Measurements from ENCODE around the gene STK32B.

Gene STK32B

DNA sequence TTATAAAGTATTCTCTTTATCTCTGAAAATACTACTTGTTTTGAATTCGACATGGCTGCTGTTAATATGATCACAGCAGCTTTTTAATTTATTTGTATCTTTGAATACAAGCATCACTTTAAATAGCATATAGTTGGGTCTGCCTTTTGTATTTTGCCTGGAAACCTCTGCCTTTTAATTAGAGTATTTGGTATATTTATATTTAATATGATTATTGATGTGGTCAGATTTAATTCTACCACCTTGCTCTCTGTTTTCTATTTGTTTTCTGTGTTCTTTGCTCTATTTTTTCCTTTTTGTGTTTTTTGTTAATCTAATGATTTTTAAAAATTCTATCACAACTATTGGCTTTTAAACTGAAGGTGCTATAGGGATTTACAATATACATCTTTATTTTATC, 21.7 kb downstream of the STK32B start:
- DNase-seq, result no peak

DNA sequence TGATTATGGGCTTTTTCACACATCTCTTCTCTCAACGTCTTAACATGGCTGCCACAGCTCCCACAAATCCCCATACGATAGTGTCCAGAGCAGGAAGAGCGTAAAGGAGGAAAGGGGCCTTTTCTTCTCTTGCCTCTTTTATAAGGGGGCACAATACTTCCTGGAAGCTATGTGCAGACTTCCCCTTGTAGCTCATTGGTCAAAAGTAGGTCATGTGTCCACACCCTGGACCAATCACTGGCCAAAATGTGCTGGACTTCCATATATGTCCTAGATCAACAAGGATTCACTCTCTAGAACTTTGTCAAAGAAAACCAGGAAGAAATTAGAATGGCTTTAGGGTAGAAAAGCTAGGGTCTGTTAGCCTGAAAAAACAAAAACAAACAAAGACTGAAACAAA, 26.7 kb downstream of the STK32B start:
- no peak for DNase-seq

DNA sequence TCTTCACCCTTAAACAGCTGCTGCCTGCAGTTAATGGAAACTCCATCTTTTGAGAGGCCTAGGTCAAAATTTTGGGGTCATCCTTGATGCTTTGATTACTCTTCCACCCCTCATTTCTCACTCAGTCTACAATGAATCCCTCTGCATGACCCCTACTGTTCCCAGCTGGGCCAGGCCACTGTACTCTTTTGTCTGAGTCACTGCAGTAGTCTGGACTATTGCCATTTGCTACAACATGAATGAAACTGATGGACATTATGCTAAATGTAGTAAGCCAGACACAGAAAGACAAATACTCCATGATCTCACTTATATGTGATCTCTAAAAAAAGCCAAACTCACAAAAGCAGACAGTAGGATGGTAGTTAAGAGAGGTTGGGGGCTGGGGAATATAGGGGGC, 28.3 kb downstream of the STK32B start:
- DNase-seq, result no peak

DNA sequence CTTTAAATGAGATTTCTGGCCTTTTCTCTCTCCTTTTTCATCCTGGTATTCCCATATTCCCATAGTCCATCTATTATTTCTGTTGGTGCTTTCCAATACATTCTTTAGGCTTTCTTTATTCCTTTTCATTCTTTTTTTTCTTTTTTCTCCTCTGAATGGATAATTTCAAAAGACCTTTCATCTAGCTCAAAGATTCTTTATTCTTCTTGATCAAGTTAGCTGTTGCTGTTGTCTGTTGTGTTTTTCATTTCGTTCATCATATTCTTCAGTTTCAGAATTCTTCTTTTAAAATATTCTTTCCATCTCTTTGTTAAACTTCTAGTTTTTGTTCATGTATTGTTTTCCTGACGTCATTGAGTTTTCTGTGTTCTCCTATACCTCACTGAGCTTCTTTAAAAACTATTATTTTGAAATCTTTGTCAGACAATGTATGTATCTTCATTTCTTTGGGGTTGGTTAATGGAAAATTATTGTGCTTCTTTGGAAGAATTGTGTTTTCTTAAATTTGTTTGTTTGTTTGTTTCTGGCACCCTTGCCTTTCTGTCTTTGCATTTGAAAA, 30.2 kb downstream of the STK32B start:
- no peak for DNase-seq

DNA sequence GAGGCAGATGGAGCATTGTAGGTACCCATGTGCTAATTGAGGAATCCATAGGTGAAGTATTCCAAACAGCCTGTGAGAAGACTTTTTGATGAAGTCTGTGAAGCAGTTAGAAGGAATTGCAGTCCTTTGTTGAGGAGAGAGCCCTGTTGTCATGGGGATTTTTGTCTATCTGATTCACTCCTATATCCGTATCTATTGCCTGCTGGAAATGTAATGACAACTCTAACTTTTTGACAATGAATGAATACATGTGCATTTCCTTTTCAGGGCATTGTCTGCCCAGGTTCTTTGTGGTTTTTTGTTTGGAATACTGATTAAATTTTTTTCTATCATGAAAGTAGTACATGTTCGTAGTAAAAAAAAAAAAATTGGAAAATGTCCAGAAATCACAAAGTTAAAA, 31.1 kb downstream of the STK32B start:
- DNase-seq, result no peak

DNA sequence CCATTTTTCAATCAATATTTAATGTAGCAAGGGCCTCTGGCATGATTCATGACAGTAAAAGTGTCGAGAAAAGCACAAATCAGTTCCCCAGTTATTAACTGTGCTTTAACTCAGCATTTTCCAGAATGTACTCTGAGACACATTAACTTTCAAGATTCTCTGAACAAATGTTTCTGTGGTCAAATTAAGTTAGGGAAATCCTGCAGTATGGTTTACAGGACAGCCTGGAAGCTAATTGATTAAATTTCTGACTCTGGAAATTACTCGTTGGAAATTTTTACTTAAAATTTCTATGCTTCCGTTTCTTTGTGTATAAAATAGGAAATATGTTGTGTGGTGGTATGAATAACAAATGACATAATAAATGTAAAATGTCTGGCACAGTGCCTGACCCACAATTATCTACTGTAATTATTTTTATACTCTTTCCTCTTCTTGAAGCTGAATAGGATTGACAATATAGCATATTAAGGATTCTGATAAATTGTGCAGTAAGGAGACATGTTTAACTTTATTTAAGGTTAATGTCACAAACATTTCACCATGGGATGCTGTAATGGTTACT, 33.7 kb downstream of the STK32B start:
- no peak for DNase-seq

DNA sequence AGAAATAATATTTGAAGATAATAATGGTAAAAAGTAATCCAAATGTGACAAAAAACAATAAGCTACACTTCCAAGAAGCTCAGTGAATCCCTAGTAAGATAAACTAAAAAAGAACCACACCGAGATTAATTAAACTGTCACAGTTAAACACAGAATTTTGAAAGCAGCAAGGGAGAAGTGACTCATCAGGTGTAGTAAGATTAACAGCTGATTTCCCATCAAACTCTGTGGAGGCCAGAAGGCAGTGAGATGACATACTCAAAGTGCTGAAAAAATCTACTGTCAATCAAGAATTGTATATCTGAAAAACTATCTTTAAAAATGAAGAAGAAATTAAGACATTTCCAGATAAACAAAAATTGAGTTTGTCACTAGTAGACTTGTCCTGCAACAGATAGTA, 35.3 kb downstream of the STK32B start:
- no peak for DNase-seq

DNA sequence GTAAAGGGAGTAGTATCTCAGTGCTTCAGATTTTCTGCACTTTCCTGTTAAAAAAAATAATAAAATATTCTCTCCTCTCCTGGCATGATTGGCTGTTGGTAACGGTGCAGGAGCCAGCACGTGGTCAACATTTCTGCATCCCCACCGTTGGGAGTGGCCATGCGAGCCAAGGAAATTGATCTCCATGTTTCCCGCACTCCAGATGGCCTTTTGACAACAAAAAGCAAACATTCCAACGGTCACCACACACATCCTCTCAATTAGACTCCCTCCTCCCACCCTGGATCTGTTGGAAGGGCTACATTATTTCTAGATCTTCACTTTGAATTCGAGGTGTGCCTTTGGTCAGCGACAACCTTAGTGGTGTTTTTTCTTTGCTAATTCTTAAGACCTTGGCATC, 45.0 kb downstream of the STK32B start:
- no peak for DNase-seq

DNA sequence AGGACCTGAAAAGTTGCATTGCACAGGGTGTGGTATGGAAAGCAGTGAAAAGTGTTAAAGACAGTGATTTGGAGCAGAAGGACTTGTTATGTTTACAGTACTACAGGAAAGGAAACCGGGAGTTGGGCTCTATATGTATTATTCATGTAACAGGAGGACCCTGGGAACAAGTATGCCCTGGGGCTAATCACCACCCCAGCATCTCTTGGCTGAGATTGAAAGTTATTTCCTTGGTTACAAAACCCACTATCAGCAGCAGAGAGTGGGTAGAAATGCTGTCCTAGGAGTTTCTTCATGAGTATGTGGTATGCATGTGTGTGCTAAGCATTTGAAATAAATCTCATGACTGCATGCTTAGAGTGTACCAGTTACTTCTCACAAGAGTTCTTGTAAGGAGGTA, 46.9 kb downstream of the STK32B start:
- DNase-seq, result no peak

DNA sequence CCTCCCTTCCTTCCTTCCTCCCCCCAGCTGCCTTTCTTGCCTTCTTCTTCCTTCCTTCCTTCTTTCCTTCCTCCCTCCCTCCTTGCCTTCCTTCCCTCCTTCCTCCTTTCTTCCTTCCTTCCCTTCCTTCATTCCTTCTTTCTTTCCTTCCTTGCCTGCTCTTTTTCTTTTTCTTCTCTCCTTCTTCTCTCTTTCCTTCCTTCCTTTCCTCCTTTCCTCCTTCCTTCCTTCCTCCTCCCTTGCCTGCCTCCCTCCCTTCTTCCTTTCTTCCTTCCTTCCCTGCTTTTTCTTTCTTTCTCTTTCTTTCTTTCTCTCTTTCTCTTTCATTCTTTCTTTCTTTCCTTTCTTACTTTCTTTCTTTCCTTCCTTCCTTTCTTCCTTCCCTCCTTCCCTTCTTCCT, 49.1 kb downstream of the STK32B start:
- DNase-seq, result no peak

DNA sequence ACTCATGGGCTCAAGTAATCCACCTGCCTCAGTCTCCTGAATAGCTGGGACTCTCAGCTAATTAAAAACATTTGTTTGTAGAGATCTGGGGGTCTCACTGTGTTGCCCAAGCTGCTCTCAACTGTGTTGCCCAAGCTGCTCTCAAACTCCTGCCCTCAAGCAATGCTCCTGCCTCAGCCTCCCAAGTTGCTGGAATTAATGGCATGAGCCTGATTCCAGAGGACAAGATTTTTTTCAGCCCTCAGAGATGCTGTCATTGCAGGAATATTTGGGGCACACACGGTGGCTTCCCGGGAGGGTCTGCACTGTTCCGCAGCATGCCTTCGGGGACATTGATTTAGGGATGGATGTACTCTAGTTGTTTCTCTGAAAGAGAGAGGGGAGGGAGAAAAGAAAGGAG, 49.7 kb downstream of the STK32B start:
- DNase-seq, result no peak

DNA sequence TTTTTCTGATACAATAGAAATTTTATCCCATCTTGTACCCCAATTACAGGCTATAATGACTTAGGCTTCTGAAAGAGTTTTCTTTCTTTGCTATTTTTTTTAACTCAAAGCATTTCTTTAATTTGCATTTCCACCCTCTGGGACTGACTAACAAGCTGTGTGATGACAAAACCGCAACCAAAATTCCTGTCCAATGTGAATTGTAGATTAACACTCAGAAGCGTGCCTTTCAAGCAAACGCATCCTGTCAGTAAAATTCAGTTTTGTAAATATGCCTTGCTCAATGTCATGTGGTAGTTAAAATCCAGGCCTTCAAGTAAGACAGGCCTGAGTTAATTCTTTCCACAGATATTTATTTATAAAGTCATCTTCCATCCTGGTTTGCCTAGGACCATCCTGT, 50.3 kb downstream of the STK32B start:
- no peak for DNase-seq

DNA sequence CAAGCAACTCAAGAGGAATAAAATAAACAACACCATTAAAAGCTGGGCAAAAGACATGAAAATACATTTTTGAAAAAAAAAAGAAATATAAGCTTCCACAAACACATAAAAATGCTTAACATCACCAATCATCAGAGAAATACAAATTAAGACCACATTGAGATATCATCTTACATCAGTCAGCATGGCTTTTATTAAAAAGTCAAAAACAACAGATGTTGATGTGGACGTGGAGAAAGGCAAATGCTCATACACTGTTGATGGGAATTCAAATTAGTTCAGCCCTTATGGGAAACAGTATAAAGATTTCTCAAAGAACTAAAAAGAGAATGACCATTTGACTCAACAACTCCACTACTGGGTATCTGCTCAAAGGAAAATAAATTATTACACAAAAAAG, 59.6 kb downstream of the STK32B start:
- no peak for DNase-seq

DNA sequence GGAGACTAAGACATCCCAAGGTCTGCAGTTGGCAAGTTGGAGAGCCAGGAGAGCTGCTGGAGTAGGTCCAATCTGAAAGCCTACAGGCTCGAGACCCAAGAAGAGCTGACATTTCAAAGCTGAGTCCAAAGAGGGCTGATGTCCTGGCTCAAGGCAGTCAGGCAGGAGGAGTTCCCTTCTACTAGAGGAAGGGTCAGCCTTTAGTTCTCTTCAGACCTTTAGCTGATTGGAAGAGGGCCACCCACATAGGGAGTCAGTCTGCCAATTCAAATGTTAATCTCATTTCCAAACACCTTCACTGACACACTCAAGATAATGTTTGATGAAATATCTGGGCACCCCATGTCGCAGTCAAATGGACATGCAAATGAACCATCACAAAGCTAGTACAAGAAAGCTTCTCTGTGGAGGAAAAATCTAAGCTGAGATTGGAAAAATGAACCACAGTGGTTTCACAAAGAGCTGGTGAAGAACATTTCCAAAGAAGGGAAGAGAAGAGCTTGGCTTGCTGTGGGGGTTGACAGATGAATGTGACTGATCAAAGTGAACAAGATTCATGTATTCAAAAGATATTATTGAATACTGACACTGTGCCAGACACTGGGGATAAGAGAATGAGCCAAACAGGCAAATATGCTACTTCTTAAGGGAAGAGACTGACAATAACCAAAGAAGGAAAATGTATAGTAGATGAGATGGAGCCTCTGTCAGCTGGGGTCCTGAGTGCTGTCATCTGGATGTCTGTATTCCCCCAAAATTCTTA, 61.2 kb downstream of the STK32B start:
- no peak for DNase-seq

DNA sequence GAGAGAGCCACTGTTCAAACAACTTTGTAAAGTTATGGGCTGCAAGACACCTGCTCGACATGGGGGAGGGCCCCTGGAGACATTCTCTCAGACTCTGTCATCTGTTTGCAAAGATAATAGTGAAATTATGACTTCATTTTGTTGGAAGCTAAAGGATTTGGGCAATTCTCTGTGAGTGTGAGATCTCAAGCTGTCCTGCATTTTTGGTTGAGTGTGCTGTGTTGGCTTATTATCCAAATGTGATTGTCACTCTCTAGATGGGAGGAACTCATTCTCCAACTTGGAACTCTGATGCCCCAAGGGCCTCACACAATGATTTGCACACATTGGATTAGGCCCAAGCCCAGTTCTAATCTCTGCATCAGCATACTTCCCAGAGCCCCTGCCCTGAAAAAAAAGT, 63.7 kb downstream of the STK32B start:
- no peak for DNase-seq

DNA sequence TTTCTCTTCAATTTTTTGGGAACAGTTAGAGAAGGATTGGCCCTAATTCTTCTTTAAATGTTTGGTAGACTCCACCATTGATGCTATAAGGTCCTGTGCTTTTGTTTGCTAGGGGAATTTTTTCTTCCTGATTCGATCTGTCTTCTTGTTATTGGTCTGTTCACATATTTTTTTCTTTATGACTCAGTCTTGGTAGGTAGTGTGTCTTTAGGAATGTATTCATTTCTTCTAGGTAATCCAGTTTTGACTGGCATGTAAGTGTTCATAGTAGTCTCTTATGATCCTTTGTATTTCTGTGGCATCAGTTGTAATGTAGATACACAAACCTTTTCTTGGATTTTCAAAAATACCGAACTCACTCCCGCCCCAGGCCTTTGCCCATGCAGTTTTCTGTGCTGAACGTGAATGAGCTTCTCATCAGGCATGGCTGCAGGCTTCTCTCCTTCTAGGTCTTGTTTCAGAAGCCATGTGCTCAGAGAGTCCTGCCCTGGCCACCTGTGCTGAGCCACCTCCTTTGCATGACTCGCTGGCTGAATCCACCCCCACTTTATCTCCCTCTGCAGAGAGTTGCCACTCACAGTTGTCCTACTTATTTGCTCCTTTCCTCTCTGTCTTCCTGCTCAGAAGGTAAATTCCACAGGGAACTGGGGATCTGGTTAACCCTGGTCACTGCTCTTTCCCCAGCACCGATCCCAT, 67.0 kb downstream of the STK32B start:
- DNase-seq, result no peak

DNA sequence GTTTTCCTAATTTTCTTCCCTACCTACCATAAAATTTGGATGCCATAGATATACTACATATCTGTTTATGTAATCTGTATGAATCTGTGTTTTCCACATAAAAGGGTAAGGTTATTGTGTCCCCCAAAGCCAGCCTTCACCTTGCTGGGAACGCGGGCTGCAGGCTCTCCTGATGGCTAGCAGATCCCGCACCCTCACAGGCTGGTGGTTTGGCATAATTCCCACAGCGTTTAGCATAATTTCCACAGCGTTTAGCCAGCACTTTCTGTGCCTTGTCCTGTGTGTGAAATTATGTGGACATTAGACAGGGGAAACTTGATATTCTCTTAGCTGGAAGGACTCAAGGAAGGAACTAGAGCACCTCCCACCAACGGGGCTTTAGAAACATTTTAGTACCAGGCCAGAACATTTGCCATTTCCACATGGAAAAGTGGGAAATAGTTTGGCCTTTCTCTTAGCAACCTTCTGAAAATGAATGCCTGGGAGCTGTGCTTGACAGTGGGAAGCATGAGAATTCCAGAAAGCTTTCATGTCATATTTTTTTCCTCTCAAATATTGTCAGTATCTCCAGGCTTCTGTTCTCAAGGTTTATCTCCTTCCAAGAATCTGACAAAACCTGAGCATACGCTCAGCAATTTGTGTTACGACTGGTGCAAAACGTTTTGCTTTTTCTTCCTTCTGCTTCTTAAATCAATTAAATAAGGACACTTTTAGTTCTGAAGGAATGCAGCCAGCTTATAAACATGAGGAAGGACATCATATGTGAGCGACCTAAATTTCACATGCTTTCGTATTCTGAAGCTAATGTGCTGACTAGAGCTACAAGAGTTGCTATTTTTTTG, 67.9 kb downstream of the STK32B start:
- DNase-seq, result no peak

DNA sequence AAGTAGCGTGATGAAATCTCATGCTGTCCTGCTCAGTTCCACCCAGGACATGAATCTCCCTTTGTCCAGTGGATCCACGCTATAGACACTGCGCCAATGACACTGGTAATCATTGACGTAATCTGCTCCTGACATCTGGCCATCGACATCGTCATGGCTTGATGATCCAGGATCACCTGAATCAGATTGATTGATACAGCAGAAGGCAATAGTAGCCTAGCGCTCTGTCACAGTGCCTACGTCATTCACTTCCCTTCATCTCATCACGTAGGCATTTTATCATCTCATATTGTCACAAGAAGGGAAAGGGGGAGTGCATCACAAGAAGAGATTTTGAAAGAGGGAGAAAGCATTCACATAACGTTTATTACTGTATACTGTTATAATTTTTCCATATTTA, 68.8 kb downstream of the STK32B start:
- no peak for DNase-seq

DNA sequence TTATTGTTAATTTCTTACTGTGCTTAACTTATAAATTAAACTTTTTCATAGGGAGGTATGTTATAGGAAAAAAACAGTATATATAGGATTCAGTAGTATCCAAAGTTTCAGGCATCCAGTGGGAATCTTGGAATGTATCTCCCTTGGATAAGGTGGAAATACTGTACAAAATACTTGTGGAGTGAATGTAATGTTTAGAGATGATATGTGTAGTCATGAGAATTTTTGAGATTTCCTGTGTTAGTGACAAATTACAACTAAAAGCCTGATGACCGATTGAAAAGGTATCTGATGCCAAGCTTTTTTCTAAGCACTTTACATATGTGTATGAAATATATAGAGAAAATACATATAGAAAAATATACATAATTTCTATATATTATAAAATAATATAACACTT, 69.2 kb downstream of the STK32B start:
- no peak for DNase-seq

DNA sequence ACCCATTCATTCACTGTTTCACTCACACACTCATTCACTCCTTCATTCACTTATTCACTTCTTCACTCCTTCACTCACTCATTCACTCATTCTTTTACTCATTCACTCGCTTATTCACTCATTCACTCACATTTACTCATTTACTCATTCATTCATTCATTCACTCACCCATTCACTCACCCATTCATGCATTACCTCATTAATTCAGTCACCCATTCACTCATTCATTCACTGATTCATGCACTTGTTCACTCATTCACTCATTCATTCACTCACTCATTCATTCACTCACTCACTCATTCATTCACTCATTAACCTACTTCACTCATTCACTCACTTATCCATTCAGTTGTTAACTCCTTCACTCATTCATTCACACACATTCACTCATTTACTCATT, 70.8 kb downstream of the STK32B start:
- no peak for DNase-seq

DNA sequence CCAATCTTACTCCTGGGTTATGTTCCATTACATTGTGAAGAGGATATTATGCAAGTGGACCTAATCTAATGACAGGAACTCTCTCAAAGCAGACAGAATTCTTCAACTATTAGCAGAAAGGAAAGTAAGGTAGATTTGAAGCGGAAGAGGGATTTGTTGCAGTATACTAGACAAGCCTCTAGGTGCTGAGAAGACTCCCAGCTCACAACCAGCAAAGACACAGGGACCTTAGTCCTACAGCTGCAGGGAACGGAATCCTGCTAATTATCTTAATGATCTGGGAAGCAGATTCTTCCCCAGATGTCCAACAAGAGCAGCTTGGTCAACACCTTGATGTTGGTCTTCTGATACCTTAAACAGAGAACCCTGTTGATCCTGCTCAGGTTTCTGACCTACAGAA, 73.6 kb downstream of the STK32B start:
- DNase-seq, result no peak

DNA sequence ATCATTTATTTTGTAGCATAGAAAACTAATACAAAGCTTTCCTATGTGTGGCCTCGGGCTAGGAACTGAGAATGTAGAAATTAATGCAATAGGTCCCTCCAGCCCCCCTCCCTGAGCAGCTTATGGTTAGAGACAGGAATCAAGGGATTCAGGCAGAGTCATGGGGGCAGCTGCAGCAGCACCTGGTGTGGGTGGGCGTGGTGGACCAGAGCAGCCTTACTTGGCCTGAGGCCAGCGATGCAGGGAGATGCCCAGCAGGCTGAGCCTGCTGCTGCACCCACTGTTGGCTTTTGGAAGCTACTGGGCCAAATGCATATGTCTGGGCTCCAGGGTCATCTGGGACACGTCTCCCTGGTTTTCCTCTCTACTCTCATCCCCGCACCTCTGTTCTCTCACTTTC, 74.0 kb downstream of the STK32B start:
- peak; percentile 20 for DNase-seq

DNA sequence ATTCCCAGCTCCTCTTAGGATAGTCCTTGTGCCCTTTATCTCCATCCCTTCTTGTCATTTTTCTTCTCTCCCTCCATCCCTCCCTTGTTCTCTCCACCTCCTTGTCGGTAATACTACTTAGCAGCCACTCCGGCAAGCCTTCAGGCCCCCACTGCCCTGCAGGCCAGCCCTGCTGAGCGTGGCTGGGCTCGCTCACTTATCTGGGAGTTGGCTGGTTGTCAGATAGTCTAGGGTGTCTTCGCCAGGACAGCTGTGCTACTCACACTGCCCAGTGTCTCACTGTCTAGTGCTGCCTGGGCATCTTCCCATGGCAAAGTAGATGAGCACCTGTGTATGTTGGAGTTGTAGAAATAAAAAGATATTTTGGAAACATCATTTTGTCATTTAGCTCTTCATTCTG, 75.0 kb downstream of the STK32B start:
- no peak for DNase-seq
